Small intestine (tissue), 7 donors: ENCODE measurements around the gene HNRNPD. TPM values are rescaled to one million over a fixed set of nuclear protein-coding genes. Genes with fewer than 3 reads are reported as not detected.

Experiments used
- DNase-seq, 2 donors: peaks; one replicate each; pipeline versions ENCODE4 v3.0.0 to v3.0.0-alpha.2; 2013
- FAIRE-seq: peaks from 2 replicates; lab custom pipeline; 2012; peaks lifted over from hg19 to GRCh38; lab: Jason Lieb, UNC
- H3K27ac ChIP-seq, 3 donors: one replicate each; pipeline ENCODE4 v1.5.1; 2013; ENCODE audit warnings: low read length in 2 of 3, mild to moderate bottlenecking in 2 of 3, control low read depth in 1 of 3, inconsistent platforms in 1 of 3, low read depth in 1 of 3, moderate library complexity in 1 of 3
- H3K27me3 ChIP-seq, 3 donors: one replicate each; pipeline ENCODE4 v1.6.1; 2013; ENCODE audit warnings: low read length in 3 of 3, inconsistent platforms in 1 of 3; ENCODE audit not compliant: control insufficient read depth in 3 of 3, insufficient read depth in 3 of 3
- H3K36me3 ChIP-seq, 3 donors: one replicate each; pipeline ENCODE4 v1.6.1; 2013; ENCODE audit warnings: low read length in 3 of 3, inconsistent platforms in 1 of 3, low read depth in 1 of 3, mild to moderate bottlenecking in 1 of 3, moderate library complexity in 1 of 3; ENCODE audit not compliant: control insufficient read depth in 3 of 3, insufficient read depth in 2 of 3
- H3K4me1 ChIP-seq, 3 donors: one replicate each; pipeline ENCODE4 v1.6.1; 2013; ENCODE audit warnings: low read length in 2 of 3, inconsistent platforms in 1 of 3, low read depth in 1 of 3, mild to moderate bottlenecking in 1 of 3, moderate library complexity in 1 of 3; ENCODE audit not compliant: control insufficient read depth in 3 of 3, insufficient read depth in 2 of 3
- H3K4me3 ChIP-seq, 3 donors: one replicate each; pipeline ENCODE4 v1.5.1; 2013; ENCODE audit warnings: low read length in 3 of 3, control low read depth in 1 of 3, inconsistent platforms in 1 of 3, low read depth in 1 of 3, mild to moderate bottlenecking in 1 of 3, moderate library complexity in 1 of 3
- H3K9me3 ChIP-seq, 2 donors: one replicate each; pipeline ENCODE4 v1.6.1; 2013; ENCODE audit warnings: low read depth in 1 of 2, low read length in 1 of 2; ENCODE audit not compliant: control insufficient read depth in 2 of 2, insufficient read depth in 1 of 2
- WGBS, 3 donors: extraction: QIAGEN DNeasy Blood & Tissue Kit; methylation state at CpG; one replicate each; pipeline ENCODE4 v1.1.7; 2013; 5-methylcytosine and 5-hydroxymethylcytosine counted together
- polyA plus RNA-seq, 4 donors: library from polyadenylated mRNA; stranded (reverse) in 3 of 4; unstranded in 1 of 4; fragments of 200-250 nt in 3 of 4; fragments of 120-200 nt in 1 of 4; gene quantifications; one replicate each; pipeline versions ENCODE4 v1.2.1 to v1.2.3, GENCODE V29; 2013
- donor health status: healthy with polysubstance abuse.
- donor health status: control.
- donor health status: control.
- donor health status: Bipolar disorder and iron deficiency.
- donor health status: healthy.

Gene HNRNPD
- polyA plus RNA-seq, 4 donors, result 122 to 365 (median 170) TPM

- no peaks in the 10 kb centered on the region for H3K36me3 ChIP-seq
- H3K4me3 ChIP-seq, result no peak overlapping the region
- 66 to 74% (median 71%) methylated on average over 2 of the region's 2 CpGs for WGBS, 3 donors
- DNase-seq (no peak), FAIRE-seq (no peak)
- H3K9me3 ChIP-seq, result peaks cover 0 to 16% of the 10 kb centered on the region in 2 donors
- no peaks in the 10 kb centered on the region for H3K27me3 ChIP-seq
- H3K27ac ChIP-seq, result no peak overlapping the region
- H3K4me1 ChIP-seq, result no peaks in the 10 kb centered on the region
These were observed 9.0 kb upstream of the HNRNPD start for GRCh38 chr4:82382751-82383150.

DNA sequence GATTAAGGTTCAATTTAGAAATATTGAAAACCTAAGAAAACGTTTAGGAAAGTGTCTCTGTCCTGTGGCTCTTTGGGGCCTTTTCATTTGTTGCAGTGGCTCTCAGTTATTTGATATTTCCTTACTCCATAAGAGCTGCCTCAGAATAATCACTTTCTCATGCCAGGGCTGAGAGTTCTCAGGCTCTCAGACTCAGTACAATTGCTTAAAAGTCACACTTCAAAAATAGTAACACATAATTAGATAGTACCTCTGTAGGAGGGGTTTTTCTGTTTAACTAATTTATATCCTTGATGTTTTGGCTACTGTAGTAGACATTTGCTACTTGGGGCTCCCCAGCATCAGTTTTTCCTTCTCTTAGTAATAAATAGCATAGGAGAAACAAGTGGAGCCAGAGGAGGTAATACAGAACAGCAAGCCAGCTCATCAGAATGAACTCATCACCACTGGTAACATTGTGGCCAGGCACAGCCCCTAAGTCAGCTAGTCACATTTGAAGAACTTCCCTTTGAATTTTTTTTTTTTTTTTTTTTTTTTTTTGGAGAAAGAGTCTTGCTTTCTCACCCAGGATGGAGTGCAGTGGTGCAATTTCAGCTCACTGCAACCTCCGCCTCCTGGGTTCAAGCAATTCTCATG lies 8.0 kb upstream of the HNRNPD start:
- FAIRE-seq, result no peak
- DNase-seq, result no peak
- Histone ChIP-seq H3K27me3 (no peaks in the 10 kb centered on the region), H3K27ac (no peak overlapping the region), H3K9me3 (peaks cover 0 to 16% of the 10 kb centered on the region in 2 donors), H3K36me3 (peaks cover 0 to 6% (median 0%) of the 10 kb centered on the region in 3 donors), H3K4me3 (no peak overlapping the region), H3K4me1 (no peaks in the 10 kb centered on the region)
- 82 to 92% (median 86%) methylated on average over 2 of the region's 2 CpGs for WGBS, 3 donors

DNA sequence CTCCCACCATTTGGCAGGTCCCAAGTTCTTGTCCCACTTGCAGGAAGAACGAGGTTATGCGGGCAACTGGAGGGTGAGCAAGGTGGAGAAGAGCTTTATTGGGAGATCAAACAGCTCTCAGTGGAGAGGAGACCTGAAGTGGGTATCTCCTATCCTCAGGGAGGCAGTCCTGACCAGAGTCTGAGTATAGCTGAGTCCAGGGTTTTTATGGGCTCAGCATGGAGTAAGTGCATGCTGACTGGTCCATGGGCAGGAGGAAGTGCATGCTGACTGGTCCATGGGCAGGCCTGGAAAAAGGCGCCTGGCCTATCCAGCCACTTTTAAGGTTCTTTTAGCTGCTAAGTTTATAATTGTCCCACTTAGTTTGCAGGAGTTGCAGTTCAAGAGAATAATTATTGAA lies 7.4 kb upstream of the HNRNPD start:
- WGBS, 3 donors, result 79 to 100% (median 95%) methylated on average over 3 of the region's 3 CpGs
- Histone ChIP-seq H3K9me3 (peaks cover 0 to 13% of the 10 kb centered on the region in 2 donors), H3K4me1 (no peaks in the 10 kb centered on the region), H3K27me3 (no peaks in the 10 kb centered on the region), H3K27ac (no peak overlapping the region), H3K4me3 (no peak overlapping the region), H3K36me3 (peaks cover 0 to 6% (median 0%) of the 10 kb centered on the region in 3 donors)
- DNase-seq (no peak), FAIRE-seq (no peak)

GRCh38 chr4:82380831-82381230 lies 7.0 kb upstream of the HNRNPD start:
- H3K4me3 ChIP-seq, result no peak overlapping the region
- no peak for DNase-seq
- WGBS, 3 donors, result 88 to 97% (median 93%) methylated on average over 4 of the region's 4 CpGs
- H3K4me1 ChIP-seq, result no peaks in the 10 kb centered on the region
- peaks cover 0 to 10% of the 10 kb centered on the region in 2 donors for H3K9me3 ChIP-seq
- H3K27me3 ChIP-seq, result no peaks in the 10 kb centered on the region
- no peak for FAIRE-seq
- H3K27ac ChIP-seq, result no peak overlapping the region
- peaks cover 0 to 8% (median 0%) of the 10 kb centered on the region in 3 donors for H3K36me3 ChIP-seq

DNA sequence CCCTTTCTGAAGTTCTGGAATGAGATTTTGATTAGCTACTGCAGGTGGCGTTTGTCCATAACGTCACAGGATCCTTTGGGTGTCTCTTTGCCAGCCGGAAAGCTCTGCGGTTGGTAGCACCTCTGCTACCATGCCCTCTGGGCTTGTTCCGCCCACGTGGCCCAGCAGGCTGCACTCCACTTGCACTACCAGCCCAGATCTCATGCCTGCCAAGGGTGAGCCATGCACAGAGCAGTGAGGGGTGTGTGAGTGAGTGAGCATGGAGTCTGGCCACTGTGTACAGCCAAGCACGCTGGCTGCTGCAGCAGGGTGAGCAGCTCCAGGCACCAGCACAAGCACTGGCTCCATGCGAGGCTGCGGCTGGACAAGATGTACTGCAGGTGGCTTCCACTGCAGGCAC lies 6.6 kb upstream of the HNRNPD start:
- DNase-seq, result no peak
- Histone ChIP-seq H3K27ac (no peak overlapping the region), H3K9me3 (peaks cover 0 to 10% of the 10 kb centered on the region in 2 donors), H3K4me1 (no peaks in the 10 kb centered on the region), H3K36me3 (peaks cover 0 to 8% (median 0%) of the 10 kb centered on the region in 3 donors), H3K4me3 (no peak overlapping the region), H3K27me3 (no peaks in the 10 kb centered on the region)
- WGBS, 3 donors, result 93 to 96% (median 96%) methylated on average over 9 of the region's 9 CpGs
- no peak for FAIRE-seq

- H3K27ac ChIP-seq, result no peak overlapping the region
- DNase-seq (no peak), FAIRE-seq (no peak)
- peaks cover 0 to 6% of the 10 kb centered on the region in 2 donors for H3K9me3 ChIP-seq
- no peaks in the 10 kb centered on the region for H3K27me3 ChIP-seq
- 83 to 91% (median 88%) methylated on average over 4 of the region's 4 CpGs for WGBS, 3 donors
- H3K4me3 ChIP-seq, result no peak overlapping the region
- H3K36me3 ChIP-seq, result peaks cover 0 to 14% (median 0%) of the 10 kb centered on the region in 3 donors
- no peaks in the 10 kb centered on the region for H3K4me1 ChIP-seq
These were observed 2.3 kb upstream of the HNRNPD start for GRCh38 chr4:82376109-82376508.

DNA sequence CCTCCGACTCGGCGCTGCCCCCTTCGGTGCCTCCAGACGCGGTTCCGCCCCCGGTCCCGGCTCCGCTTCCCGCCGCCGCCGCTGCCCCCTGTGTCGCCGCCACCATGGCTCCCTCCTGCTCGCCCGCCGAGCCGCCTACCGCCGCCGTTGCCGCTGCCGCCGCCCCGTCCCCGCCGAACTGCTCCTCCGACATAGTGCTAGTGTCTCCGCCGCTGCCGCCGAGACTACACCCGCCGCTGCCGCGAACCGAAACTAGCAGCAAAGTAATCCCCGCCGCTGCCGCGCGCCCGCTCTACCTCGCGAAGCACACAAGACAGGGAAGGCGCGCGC lies 340 bp downstream of the HNRNPD start:
- 1% methylated on average over 21 to 50 of the region's 50 CpGs for WGBS, 3 donors
- H3K27ac ChIP-seq, result peak overlapping the region; percentile 100
- DNase-seq, result no peak
- H3K9me3 ChIP-seq, result no peaks in the 10 kb centered on the region
- FAIRE-seq, result no peak
- peak overlapping the region; percentile 94 to 100 (median 96) for H3K4me3 ChIP-seq
- H3K36me3 ChIP-seq, result peaks cover 0 to 19% (median 0%) of the 10 kb centered on the region in 3 donors
- peaks cover 0 to 15% (median 1%) of the 10 kb centered on the region in 3 donors for H3K4me1 ChIP-seq
- H3K27me3 ChIP-seq, result no peaks in the 10 kb centered on the region

GRCh38 chr4:82372517-82373485 lies 990 bp downstream of the HNRNPD start:
- no peaks in the 10 kb centered on the region for H3K27me3 ChIP-seq
- DNase-seq, result peak; percentile 86 to 90
- FAIRE-seq, result no peak
- H3K36me3 ChIP-seq, result peaks cover 0 to 19% (median 0%) of the 10 kb centered on the region in 3 donors
- H3K4me3 ChIP-seq, result peak overlapping the region; percentile 94 to 100 (median 96)
- H3K9me3 ChIP-seq, result no peaks in the 10 kb centered on the region
- H3K4me1 ChIP-seq, result peaks cover 0 to 19% (median 2%) of the 10 kb centered on the region in 3 donors
- WGBS, 3 donors, result 0 to 1% (median 1%) methylated on average over 30 to 37 of the region's 37 CpGs
- peak overlapping the region; percentile 100 for H3K27ac ChIP-seq
